K562 (cell line): Measurements from ENCODE around the gene SERHL2. TPM values are rescaled to one million over a fixed set of nuclear protein-coding genes. Genes with fewer than 3 reads are reported as not detected.
"Not testable (repeated sequence)": the region's sequence is repeated elsewhere in the genome, so short reads cannot be mapped to it uniquely, and the experiment has no call there.

ENCODE experiments used
- ATAC-seq: fragments of 200-7000 bp; cut with Tn5 transposase; 3 replicates; pipeline ENCODE4 v1.9.1; 2020; ENCODE audit warnings: moderate library complexity
- BruUV-seq: library from RNA; stranded (reverse); fragments of 400-500 nt; replicated peaks from 2 replicates; lab custom pipeline; 2021; lab: Mats Ljungman, UMichigan
- CTCF ChIA-PET: fragments of 300-600 bp; formaldehyde crosslinking; extraction: SDS; loops from one replicate; lab custom pipeline; 2021; ENCODE audit warnings: low intra/inter-chr PET ratio; lab: Yijun Ruan, JAX
- POLR2A ChIA-PET: fragments of 300-600, 350-650 bp; sonication (Branson Sonifier 250); formaldehyde crosslinking; extraction: SDS; loops from one replicate; lab custom pipeline; 2021; ENCODE audit warnings: antibody characterized with exemption, inconsistent platforms; lab: Yijun Ruan, JAX
- DNase-seq, 4 experiments: peaks; one replicate each; pipeline versions ENCODE4 v3.0.0 to v3.0.0-alpha.2; 2011 to 2018; ENCODE audit warnings: low spot score in 3 of 4, mixed read lengths in 3 of 4; ENCODE audit errors: extremely low read depth in 1 of 4
- FAIRE-seq: peaks from 2 replicates; lab custom pipeline; 2011; peaks lifted over from hg19 to GRCh38; lab: Jason Lieb, UNC
- H2AFZ ChIP-seq: 2 replicates; pipeline ENCODE4 v1.6.0; 2011; ENCODE audit warnings: low read depth, low read length, control low read depth, inconsistent platforms
- H3K27ac ChIP-seq: fragments of 200-600 bp; 3 replicates; pipeline ENCODE4 v1.8.0; 2011; ENCODE audit warnings: low read depth, mild to moderate bottlenecking, control low read depth, inconsistent platforms, low read length, moderate library complexity, mixed read lengths; ENCODE audit errors: extremely low read depth
- H3K27me3 ChIP-seq, 2 experiments: fragments of 300-600 bp in 1 of 2; 2 replicates in 1 of 2; 3 replicates in 1 of 2; pipeline versions ENCODE4 v1.6.0 to v1.8.0; 2011; ENCODE audit warnings: inconsistent platforms in 2 of 2, low read length in 2 of 2, mild to moderate bottlenecking in 1 of 2, mixed read lengths in 1 of 2, moderate library complexity in 1 of 2; ENCODE audit not compliant: control insufficient read depth in 2 of 2, insufficient read depth in 2 of 2
- H3K36me3 ChIP-seq: fragments of 300-600 bp; 3 replicates; pipeline ENCODE4 v1.8.0; 2011; ENCODE audit warnings: mild to moderate bottlenecking, low read length, inconsistent platforms; ENCODE audit not compliant: control insufficient read depth, insufficient read depth
- H3K4me1 ChIP-seq, 2 experiments: fragments of 200-600 bp in 1 of 2; replicated peaks in 1 of 2; 2 replicates in 1 of 2; 3 replicates in 1 of 2; pipeline versions ENCODE4 v1.5.1 to v1.8.0; 2011; ENCODE audit warnings: inconsistent platforms in 2 of 2, low read length in 2 of 2, mild to moderate bottlenecking in 1 of 2, mixed read lengths in 1 of 2, moderate library complexity in 1 of 2; ENCODE audit not compliant: control insufficient read depth in 2 of 2, insufficient read depth in 2 of 2
- H3K4me2 ChIP-seq: 2 replicates; pipeline ENCODE4 v1.6.1; 2011; ENCODE audit warnings: low read length, control low read depth, inconsistent platforms, mixed read lengths; ENCODE audit not compliant: insufficient read depth
- H3K4me3 ChIP-seq: fragments of 200-600 bp; sonication (generic), shearing (Covaris generic); 2 replicates; pipeline ENCODE4 v1.5.1; 2016; ENCODE audit warnings: control low read depth, inconsistent platforms
- H3K79me2 ChIP-seq: fragments of 200-600 bp; 3 replicates; pipeline ENCODE4 v1.8.0; 2011; ENCODE audit warnings: low read length, inconsistent platforms; ENCODE audit not compliant: control insufficient read depth, insufficient read depth
- H3K9ac ChIP-seq, 2 experiments: 2 replicates each; pipeline versions ENCODE4 v1.6.0 to v1.6.1; 2011; ENCODE audit warnings: low read depth in 2 of 2, low read length in 2 of 2, control low read depth in 1 of 2, inconsistent platforms in 1 of 2, mild to moderate bottlenecking in 1 of 2, mixed read lengths in 1 of 2; ENCODE audit not compliant: insufficient read depth in 1 of 2
- H3K9me1 ChIP-seq: one replicate; pipeline ENCODE4 v1.6.0; 2011; ENCODE audit warnings: inconsistent platforms, mild to moderate bottlenecking, low read length, moderate library complexity; ENCODE audit not compliant: control insufficient read depth, insufficient read depth
- H3K9me3 ChIP-seq: replicated peaks from 2 replicates; pipeline ENCODE4 v1.5.1; 2011; ENCODE audit warnings: low read depth, low read length, inconsistent platforms; ENCODE audit not compliant: control insufficient read depth, insufficient read depth
- H4K20me1 ChIP-seq: replicated peaks from 2 replicates; pipeline ENCODE4 v1.6.1; 2011; ENCODE audit warnings: low read length, inconsistent platforms, mixed read lengths; ENCODE audit not compliant: control insufficient read depth, insufficient read depth
- CTCF ChIP-seq, 3 experiments: IDR thresholded peaks in 2 of 3; conservative IDR thresholded peaks in 1 of 3; 2 replicates each; pipeline ENCODE4 v1.5.1; 2011 to 2012; ENCODE audit warnings: low read length in 3 of 3, mild to moderate bottlenecking in 3 of 3, control low read depth in 2 of 3, improper control_type of control experiment in 1 of 3, inconsistent platforms in 1 of 3, low read depth in 1 of 3, mixed read lengths in 1 of 3, moderate library complexity in 1 of 3; ENCODE audit not compliant: insufficient read depth in 2 of 3
- POLR2A ChIP-seq: fragments of 450-650 bp; conservative IDR thresholded peaks from 2 replicates; pipeline ENCODE4 v1.6.1; 2016
- POLR2G ChIP-seq: fragments of 200-400 bp; formaldehyde crosslinking; IDR thresholded peaks from 2 replicates; pipeline ENCODE4 v1.6.1; 2017; ENCODE audit warnings: low read depth, mild to moderate bottlenecking, antibody characterized with exemption, low read length, moderate library complexity
- RAD21 ChIP-seq, 2 experiments: fragments of 250-450 bp in 1 of 2; fragments of 450-650 bp in 1 of 2; sonication (Bioruptor Pico) in 1 of 2; formaldehyde crosslinking in 1 of 2; IDR thresholded peaks in 1 of 2; conservative IDR thresholded peaks in 1 of 2; 2 replicates each; pipeline versions ENCODE4 v1.4.0 to v1.8.0; 2020 to 2022; ENCODE audit warnings: mild to moderate bottlenecking in 2 of 2, moderate library complexity in 1 of 2
- RBFOX2 ChIP-seq: fragments of 200-400 bp; formaldehyde crosslinking; IDR thresholded peaks from 2 replicates; pipeline ENCODE4 v1.6.1; 2017; ENCODE audit warnings: low read depth, mild to moderate bottlenecking, low read length, moderate library complexity
- SUPT5H ChIP-seq: fragments of 450-650 bp; IDR thresholded peaks from 2 replicates; pipeline ENCODE4 v1.6.1; 2016
- TFAP4 ChIP-seq: sonication (generic); formaldehyde crosslinking; IDR thresholded peaks from 2 replicates; pipeline ENCODE4 v1.8.0; 2022; ENCODE audit warnings: missing genetic modification reagents, mild to moderate bottlenecking, moderate library complexity, borderline replicate concordance
- WGBS: fragments of 100-300 bp; shearing (Covaris generic); methylation state at CpG from one replicate; pipeline ENCODE4 v1.1.6; 2016; ENCODE audit warnings: low coverage, mixed read lengths; ENCODE audit not compliant: insufficient coverage; ENCODE audit errors: missing lambda C conversion rate; 5-methylcytosine and 5-hydroxymethylcytosine counted together
- in situ Hi-C: fragments of 300-500 bp; cut with MboI; formaldehyde crosslinking; loops from 4 replicates; pipeline ENCODE4 v1.15.0; 2018; ENCODE audit warnings: inconsistent platforms, mixed read lengths
- intact Hi-C: fragments of 100-400 bp; cut with micrococcal nuclease; formaldehyde crosslinking; loops from 2 replicates; pipeline ENCODE4 v1.14.2; 2022
- polyA plus RNA-seq, 8 experiments: library from polyadenylated mRNA; depleted of rRNA in 4 of 8; stranded (reverse) in 5 of 8; unstranded in 3 of 8; fragments of >200 nt; fragmentation: Nextera tagmentation in 2 of 8; fragmentation: Illumina TruSeq in 1 of 8; extraction: Ambion mirVana in 2 of 8; extraction: Trizol in 1 of 8; gene quantifications; 2 replicates each; pipeline versions ENCODE4 v1.2.1 to v1.2.3, GENCODE V29; 2011 to 2014; ENCODE audit warnings: inconsistent platforms in 1 of 8, missing spikeins in 1 of 8
- total RNA-seq, 7 experiments: library from RNA; depleted of rRNA in 6 of 7; stranded (reverse); fragments of >200 nt in 6 of 7; fragmentation: Illumina TruSeq in 2 of 7; extraction: Trizol in 2 of 7; gene quantifications; 2 replicates each; pipeline versions ENCODE4 v1.2.1 to v1.2.3, GENCODE V29; 2011 to 2021; ENCODE audit warnings: low replicate concordance in 1 of 7
- TF ChIP-seq, protein P1 (sequence below): sonication (generic); formaldehyde crosslinking; IDR thresholded peaks from 2 replicates; pipeline ENCODE4 v1.8.1; 2023; ENCODE audit warnings: mild to moderate bottlenecking, missing genetic modification reagents

The SERHL2 gene
- total and polyA plus RNA-seq, 9 of the 15 experiments (the other 6 are each of a cell fraction or from before 2014, with no cell fraction given): 19.9 to 62.6 (median 25.2) TPM

- POLR2A ChIA-PET, H3K9ac ChIP-seq, intact Hi-C loops, H3K4me2 ChIP-seq, H3K79me2 ChIP-seq, H3K4me3 ChIP-seq, H3K27me3 ChIP-seq, CTCF ChIA-PET, H2AFZ ChIP-seq, H3K27ac ChIP-seq, H3K9me1 ChIP-seq, H4K20me1 ChIP-seq, H3K9me3 ChIP-seq: not testable (repeated sequence)
- BruUV-seq: TSS peak; percentile 12
- peaks cover 0 to 23% of the 10 kb centered on the region in 2 experiments; a peak in 2 of 5 replicates for H3K4me1 ChIP-seq
- 78% methylated on average over 8 of the region's 22 CpGs for WGBS
- peak; percentile 75 for FAIRE-seq
- ATAC-seq: peak; percentile 80
- peaks cover 34% of the 10 kb centered on the region; the same call in 1 of the 3 replicates for H3K36me3 ChIP-seq
- DNase-seq: peak in 1 of 4 experiments; percentile 35
- in situ Hi-C loops: loop anchor here (5.0 kb wide), 1 partner anchor 50 kb away; no protein-coding TSS in a partner anchor
- TF ChIP-seq RBFOX2 (peak; percentile 51; the same call in 1 of the 2 replicates), POLR2G (peak; percentile 60), RAD21 (CRISPR knock-in tag; conservative IDR thresholded peaks at IDR 0.05 in 1 of 2, IDR thresholded peaks at IDR 0.05 in 1 of 2) (peak; percentile 10 to 53; a peak in 2 of 4 replicates), TFAP4 (peak; percentile 71), CTCF (IDR thresholded peaks at IDR 0.05 in 2 of 3, conservative IDR thresholded peaks at IDR 0.05 in 1 of 3; ENCODE audit: insufficient read depth in 2 of 3, low read depth in 1 of 3, low read length in 3 of 3) (peak in 2 of 3 experiments; percentile 20 to 21; a peak in 2 of 6 replicates), POLR2A (peak; percentile 62), SUPT5H (0 out of 2 replicates have a peak, but pooled peaks have one; percentile 56)
- TF ChIP-seq, protein P1, sequence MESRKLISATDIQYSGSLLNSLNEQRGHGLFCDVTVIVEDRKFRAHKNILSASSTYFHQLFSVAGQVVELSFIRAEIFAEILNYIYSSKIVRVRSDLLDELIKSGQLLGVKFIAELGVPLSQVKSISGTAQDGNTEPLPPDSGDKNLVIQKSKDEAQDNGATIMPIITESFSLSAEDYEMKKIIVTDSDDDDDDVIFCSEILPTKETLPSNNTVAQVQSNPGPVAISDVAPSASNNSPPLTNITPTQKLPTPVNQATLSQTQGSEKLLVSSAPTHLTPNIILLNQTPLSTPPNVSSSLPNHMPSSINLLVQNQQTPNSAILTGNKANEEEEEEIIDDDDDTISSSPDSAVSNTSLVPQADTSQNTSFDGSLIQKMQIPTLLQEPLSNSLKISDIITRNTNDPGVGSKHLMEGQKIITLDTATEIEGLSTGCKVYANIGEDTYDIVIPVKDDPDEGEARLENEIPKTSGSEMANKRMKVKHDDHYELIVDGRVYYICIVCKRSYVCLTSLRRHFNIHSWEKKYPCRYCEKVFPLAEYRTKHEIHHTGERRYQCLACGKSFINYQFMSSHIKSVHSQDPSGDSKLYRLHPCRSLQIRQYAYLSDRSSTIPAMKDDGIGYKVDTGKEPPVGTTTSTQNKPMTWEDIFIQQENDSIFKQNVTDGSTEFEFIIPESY (CRISPR knock-in tag): peak; percentile 84
Measured at GRCh38 chr22:42512273-42512990, 41.3 kb upstream of the SERHL2 start.
